HG03139 (cell line): ENCODE data around the gene MET.
"Not testable (repeated sequence)": the region's sequence is repeated elsewhere in the genome, so short reads cannot be mapped to it uniquely, and the experiment has no call there.

Experiments used
- ATAC-seq: cut with Tn5 transposase; IDR thresholded peaks from one replicate; pipeline ENCODE4 v1.9.1; 2021; ENCODE audit not compliant: unreplicated experiment

MET gene

DNA sequence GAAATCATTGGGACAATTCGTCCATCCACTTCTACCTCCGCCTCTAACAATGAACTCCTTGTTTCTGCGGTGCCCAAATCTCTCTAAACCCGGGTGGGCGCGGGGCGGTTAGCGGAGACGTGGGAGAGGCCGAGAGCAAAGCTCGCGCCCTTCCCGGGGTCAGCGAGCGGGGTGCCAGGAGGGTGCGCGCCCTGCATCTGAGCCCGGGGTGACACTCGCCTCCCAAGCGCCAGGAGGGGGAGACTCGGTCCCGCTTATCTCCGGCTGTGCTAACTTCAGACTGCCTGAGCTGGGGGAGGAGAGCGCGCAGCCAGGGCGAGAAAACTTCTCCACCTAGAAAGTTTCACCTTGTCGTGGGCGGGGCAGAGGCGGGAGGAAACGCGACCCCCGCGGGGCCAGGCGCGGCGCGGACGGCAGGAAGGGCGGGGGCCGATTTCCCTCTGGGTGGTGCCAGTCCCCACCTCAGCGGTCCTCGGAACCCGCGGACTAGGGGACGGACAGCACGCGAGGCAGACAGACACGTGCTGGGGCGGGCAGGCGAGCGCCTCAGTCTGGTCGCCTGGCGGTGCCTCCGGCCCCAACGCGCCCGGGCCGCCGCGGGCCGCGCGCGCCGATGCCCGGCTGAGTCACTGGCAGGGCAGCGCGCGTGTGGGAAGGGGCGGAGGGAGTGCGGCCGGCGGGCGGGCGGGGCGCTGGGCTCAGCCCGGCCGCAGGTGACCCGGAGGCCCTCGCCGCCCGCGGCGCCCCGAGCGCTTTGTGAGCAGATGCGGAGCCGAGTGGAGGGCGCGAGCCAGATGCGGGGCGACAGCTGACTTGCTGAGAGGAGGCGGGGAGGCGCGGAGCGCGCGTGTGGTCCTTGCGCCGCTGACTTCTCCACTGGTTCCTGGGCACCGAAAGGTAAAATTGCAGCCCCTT lies at the start of gene MET:
Gene MET (plus strand): TSS at position 516 of the 915 bp plus-strand sequence. CDS start 26,889 bp downstream, outside the sequence.
- peak; percentile 85 for ATAC-seq

DNA sequence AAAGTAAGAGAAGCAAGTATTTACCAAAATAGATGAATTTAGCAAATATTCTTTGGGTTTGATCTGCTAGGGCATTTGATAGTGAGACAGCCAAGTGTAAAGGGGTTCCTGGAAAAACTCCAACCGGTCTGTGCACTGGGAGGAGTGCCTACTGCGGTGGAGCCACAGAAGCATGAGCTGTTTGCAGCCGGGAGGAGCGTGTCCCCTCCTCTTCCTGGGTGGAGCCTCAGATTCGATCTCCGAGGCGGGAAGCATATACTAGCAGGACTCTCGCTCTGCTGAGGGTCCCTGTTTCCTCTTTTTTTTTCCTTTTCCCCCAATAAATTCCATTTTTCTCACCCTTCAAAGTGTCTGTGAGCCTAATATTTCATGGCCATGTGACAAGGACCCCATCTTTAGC lies 45.1 kb upstream of the MET start:
- no peak for ATAC-seq

DNA sequence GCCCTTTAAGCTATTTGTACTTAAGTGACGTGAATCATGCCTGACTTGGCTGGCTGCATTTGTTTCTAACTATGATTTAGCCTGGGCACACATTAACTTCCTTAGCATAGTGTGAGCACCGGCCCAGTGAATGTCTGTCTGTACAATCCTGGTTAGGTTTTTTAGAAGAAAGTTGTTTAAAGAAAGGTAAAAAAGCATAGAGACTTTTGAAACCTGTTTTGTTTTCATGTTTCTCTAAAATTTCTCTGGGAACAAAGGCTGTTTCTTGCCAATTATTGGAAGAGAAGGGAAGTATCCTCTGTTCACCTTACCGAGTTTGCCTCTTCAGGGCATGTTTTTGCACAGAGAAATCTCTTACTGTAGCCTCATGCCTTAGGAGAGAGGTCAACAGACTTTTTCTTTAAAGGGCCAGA lies 42.9 kb upstream of the MET start:
- no peak for ATAC-seq

DNA sequence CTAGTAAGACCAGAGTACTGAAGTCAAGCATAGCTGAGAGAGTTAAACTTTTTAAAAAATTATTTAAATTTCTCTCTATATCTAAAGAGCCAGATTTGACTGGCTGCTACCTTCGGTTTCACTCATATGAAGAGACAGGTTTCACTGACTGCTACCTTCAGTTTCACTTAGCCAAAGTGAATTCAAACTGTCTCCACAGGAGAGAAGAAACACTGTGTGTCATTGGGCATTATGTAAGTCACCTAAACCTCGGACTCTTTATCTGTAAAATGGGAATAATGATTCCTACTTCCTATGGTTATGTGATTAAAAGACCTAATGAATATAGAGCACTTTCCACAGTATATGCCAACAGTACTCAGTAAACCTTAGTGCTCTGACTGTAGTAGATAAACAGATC lies 41.6 kb upstream of the MET start:
- peak; percentile 82 for ATAC-seq

DNA sequence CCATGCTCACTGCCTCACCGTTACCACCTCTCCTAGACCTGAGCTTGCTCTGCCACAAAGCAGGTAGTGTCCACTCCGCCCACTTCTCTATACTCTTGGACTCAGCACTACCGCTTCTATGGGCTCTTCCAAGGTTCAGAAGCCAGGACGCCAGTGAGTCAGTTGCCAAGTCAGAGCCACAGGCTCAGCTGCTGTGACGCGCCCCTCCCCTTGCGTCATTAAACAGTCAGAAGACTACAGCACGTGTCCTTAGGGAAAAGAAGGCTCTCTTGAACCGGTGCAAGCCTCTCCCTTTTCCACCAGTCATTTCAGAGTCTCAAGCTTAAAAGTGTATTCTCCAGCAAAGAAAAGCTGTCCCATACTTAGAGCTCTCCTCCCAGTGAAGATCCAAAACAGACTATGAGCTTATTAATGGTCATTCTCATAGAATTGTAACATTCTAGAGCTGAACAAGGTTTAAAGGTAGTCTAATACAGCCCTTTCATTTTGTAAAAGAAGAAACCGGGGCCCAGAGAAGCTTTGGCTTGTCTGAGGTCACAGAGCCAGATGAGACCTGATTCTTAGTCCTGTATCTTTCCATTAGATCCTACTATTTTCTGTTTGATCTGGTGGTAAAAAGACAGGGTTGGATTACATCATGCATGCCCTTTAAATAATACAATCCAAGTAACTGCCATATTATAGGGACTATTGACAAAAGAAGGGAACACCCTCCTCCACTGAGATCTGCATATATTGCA lies 40.9 kb upstream of the MET start:
- ATAC-seq: peak; percentile 18

DNA sequence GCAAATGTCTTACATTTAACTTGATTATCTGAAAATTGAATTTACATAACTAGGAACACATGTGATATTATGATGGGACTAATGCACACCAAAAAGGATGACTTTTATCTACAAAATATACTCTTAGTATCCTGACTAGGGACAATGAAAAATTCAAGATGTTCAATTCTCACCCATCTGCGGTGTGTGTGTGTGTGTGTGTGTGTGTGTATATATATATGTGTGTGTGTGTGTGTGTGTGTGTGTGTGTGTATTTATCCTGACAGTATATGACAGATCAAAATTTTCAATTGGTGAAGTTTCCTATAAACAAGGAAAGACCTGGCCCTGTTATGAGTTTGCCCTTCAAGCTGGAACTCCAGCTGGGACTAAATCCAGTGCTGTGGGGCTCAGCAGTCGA lies 40.3 kb upstream of the MET start:
- no peak for ATAC-seq

DNA sequence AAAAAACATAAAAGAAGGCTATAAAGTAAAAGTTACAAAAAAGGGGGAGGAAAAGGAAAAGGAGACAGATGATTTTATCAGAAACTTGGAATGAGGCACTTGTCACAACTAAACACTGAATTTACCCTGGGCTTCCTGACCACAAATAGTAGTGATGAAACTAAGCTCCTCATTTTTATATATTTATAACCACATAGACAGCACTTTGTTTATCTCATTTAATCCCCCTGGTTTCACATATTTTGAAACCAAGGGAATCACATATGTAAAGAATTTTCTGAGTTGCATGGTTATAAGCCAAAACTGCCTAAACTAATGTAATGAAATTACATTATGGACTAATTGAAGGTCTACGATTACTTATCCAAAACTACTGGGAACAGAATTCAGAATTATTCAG lies 39.6 kb upstream of the MET start:
- ATAC-seq: no peak

DNA sequence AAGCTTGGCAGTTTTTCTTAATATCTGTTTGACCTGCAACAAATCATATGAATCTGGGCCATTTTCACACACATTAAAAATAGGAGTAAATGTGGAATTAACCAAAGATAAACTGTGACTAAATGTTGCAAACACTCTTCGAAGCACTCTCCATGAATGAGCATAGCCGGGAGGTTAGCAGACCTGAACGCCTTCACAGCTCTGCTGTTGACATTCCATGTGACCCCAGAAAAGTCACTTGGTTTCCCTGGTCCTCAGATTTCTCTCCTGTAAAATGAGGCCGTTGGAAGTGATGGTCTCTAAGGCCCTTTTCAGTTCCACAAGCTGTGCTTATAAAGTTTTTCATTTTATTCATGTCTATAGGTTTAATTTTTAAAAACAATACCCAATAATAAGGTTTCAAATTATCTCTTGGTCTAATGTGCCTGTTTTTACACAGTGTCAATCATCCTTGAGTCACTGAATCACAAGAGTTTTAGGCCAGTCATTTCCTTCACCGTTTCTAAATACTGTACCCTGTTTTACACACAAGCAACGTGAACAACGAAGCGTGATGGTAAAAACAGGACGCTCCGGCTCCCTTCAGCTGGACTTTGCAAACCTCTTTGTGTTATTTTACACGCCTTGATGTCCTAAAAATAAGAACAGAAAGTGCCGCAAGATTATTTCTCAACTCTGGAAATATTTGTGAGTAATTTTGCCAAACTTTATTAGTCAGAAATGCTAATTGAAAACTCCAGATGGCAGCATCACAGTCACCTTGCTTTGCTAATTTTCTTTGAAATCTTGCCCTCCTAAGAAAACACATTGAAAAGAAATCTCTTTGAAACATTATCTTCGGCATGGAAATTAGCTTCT lies 38.6 kb upstream of the MET start:
- ATAC-seq: no peak

DNA sequence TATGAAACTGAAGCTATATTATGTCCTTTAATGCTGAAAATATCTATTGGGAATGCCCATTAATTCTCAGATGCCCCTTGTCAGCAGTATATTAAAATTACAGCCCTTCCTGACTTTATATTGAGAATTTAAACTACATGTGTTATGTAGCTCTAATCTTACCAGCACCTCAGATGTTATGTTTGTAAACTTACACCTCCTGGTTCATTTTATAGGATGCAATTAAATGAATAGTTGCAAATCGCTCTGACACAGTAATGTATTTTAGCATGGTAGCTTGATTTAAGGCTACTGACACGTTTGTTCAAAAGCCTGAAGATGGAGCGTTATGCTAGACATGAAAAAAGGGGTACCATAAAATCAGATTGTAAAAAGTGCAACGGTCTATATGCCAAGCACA lies 35.0 kb upstream of the MET start:
- ATAC-seq: no peak

DNA sequence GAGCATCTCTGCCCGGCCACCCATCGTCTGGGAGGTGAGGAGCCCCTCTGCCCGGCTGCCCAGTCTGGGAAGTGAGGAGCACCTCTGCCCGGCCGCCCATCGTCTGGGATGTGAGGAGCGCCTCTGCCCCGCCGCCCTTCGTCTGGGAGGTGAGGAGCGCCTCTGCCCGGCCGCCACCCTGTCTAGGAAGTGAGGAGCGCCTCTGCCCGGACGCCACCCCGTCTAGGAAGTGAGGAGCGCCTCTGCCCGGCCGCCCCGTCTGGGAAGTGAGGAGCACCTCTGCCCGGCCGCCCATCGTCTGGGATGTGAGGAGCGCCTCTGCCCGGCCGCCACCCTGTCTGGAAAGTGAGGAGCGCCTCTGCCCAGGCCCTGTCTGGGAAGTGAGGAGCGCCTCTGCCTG lies 33.4 kb upstream of the MET start:
- not testable (repeated sequence) for ATAC-seq

DNA sequence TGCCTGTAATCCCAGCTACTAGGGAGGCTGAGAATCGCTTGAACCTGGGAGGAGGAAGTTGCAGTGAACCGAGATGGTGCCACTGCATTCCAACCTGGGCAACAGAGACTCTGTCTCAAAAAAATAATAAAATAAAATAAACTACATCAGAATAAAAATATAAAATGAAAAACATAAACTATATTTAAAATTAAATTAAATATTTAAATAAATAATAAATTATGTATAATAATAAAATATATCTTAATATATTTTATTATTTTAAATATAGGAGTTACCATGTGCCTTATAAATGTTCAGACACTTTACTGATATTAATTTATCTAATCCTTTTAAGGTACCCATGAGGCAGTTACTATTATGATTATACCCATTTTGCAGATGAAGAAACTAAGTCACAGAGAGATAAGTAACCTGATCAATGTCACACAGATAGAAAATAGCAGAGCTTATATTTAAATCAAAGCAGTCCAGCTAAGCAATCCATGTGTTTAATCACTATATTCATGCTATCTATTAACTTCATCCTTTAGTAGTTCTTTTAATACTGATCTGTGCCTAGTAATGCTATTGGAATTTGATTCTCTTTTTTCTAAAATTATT lies 30.3 kb upstream of the MET start:
- no peak for ATAC-seq

DNA sequence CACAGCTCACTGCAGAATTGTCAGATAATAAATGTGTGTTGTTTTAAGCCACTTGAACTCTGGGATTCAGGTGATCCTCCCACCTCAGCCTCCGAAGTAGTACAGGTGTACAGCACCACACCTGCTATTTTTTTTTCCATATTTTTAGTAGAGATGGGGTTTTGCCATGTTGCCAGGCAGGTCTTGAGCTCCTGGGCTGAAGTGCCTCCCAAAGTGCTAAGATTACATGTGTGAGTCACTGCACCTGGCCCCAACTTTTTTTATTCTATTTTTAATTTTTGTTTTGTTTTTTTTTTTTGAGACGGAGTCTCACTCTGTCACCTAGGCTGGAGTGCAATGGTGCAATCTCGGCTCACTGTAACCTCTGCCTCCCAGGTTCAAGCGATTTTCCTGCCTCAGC lies 28.8 kb upstream of the MET start:
- not testable (repeated sequence) for ATAC-seq

DNA sequence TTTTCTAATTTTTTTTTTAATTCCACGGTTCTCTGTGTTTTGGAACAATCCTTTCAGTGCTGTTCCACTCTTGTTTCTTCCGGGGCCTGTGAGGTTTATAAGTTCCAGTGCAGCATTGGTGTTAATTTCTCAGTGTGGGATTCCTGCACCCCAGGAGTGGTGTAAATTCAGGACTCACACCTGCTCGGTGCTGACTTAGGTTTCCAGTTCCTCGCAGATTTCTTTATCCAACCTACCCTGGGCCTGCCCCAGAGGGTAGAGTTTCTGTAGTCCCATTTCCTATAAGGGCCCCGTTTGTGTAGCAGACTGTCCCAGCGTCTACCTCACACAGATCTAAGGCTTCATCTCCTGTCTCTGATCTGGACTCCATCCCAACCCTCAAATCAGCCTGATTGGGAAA lies 27.4 kb upstream of the MET start:
- no peak for ATAC-seq

DNA sequence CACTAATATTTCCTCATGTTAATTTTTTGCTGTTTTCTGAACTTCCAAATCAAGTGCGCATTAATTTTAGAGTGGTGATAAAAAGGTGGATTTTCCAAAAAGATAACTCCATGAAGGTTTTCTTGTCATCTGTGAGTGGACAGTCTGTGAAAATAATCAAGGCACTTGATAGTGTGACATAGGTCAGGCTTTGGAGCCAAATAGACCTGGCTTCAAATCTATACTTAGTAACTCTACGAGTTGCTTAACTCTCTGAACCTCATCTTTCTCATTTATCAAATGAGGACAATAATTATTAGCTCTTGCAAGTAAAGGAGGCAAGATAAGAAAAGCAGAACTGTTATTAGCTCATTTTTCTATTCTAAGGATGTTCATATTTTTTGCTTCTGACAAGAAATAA lies 24.7 kb upstream of the MET start:
- ATAC-seq: no peak

DNA sequence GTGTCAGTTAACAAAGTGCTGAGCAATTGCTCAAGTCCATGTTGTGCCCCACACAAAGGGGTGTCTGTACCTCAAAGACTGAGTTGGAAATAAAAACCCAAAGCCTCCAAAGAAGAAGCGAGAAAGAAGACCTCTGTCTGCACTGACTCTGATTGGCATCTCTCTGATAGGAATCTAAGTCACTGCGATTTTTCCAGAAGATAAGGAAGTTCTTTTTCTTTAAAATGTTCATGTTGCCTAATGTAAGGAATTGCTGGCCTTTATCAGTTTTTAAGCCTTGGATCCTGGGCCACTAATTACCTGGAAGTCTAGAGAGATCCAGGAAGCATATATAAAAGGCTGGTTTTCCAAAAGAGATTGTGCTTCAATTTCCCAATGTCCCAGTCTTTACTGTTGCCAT lies 24.1 kb upstream of the MET start:
- ATAC-seq: no peak

DNA sequence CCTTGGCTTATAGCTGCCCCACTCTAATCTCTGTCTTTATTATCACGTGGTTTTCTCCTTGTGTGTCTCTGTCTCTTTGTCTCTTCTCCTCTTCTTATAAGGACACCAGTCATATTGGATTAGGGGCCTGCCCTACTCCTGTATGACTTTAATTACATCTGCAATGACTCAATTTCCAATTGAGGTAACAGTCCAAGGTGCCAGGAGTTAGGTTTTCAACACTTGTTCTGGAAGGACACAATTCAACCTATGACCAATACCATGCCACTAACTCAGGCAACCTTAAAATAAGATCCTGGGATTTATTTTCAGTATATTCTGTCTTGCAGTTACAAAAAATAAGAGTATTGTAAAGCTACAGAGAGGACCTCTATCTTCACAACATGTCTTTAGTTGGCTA lies 21.6 kb upstream of the MET start:
- no peak for ATAC-seq

DNA sequence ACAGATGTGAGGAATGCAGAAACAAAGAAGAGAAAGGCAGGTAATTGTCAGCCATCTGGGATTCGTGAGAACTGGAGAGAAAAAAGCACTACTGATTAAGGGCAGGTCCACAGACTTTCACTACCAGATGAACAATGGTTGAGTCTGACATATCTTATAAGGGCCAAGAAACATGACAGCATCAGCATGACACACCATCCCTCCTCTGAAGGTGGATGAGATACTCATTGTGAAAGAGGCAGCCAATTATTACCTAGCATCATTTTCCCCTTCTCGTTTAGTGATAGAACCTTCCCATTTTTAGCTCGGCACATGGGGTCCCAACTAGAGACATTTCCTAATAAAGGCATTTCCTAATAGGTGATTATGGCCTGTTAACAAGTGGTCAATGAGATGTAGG lies 19.2 kb upstream of the MET start:
- ATAC-seq: no peak

DNA sequence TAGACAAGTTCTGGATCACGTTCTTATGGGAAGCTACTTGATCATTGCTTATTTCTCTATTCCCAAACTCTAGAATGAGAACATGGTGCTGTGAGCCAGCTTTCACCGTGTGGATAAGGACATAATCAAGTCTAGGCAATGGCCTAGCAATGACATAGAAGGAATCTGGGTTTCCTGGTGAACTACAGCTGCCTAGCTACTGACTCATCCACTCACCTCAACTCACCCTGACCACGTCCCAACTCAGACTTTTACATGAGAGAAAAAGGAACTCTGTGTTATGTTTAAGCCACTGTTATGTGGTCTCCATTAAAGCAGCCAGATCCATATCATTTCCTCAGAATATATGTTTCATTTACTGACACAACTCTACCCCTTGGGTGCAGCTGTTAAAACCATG lies 18.8 kb upstream of the MET start:
- ATAC-seq: no peak

DNA sequence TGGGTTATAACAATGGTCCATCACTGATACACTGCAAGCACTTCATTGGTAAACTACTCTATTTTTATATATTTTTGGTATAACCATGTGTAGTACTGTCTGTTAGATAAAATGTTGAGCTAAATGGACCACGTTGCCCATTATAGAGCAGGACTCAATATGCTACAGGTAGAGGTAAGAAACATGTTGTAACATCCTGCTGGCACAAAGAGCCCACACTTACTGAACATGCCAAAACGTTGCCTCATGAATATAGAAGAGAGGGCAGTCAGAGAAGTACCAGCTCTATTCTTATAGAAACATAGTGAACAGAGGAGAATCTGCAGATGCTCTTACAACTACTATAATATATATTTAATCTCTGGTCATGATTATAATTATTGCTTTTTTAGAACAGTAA lies 18.4 kb upstream of the MET start:
- no peak for ATAC-seq

DNA sequence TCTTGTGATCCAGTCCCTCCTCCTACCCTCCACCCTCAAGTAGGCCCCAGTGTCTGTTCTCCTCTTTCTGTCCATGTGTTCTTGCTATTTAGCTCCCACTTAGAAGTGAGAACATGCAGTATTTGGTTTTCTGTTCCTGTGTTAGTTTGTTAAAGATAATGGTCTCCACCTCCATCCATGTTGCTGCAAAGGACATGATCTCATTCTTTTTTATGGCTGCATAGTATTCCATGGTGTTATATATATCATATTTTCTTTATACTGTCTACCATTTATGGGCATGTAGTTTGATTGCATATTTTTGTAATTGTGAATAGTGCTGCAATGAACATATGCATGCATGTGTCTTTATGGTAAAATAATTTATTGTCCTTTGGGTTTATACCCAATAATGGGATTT lies 12.7 kb upstream of the MET start:
- not testable (repeated sequence) for ATAC-seq

DNA sequence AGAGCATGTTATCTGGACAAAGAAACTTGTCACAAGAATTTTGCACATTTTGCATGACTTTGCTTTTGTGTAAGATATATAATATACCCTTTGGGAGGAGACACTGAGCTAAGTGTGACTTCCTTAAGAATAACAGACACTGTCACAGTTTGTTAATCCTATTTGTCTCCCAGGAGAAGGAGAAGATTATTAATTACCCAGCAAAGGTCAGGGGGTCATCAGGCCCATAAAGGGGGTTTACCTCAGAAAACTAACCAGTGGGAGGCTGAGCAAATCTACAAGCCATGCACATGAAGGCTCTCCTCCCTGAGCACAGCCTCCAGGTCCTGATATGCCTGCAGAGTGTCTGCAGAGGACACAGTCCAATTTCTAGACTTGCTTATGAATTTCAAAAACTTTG lies 10.1 kb upstream of the MET start:
- ATAC-seq: no peak
